ENCODE results near the gene LIME1. TPM values are rescaled to one million over a fixed set of nuclear protein-coding genes. Genes with fewer than 3 reads are reported as not detected.

The LIME1 gene
- total RNA-seq, 2 experiments from 2014 or later, result 49.2 to 138 TPM

Other genes starting within 250 kb of the LIME1 start
- under 1 TPM in 1 of 2 experiments, not detected in 1; 0.84 TPM for gene EEF1A2, start 237.6 kb upstream of the LIME1 start, total RNA-seq
- gene PPDPF, start 215.9 kb upstream of the LIME1 start, total RNA-seq, result 100 to 1,000 TPM; 138 to 237 TPM
- gene PTK6, start 199.3 kb upstream of the LIME1 start, total RNA-seq, result under 1 TPM; 0.21 to 0.53 TPM
- gene SRMS, start 188.9 kb upstream of the LIME1 start, total RNA-seq, result not detected
- under 1 TPM; 0.14 to 0.35 TPM for gene FNDC11, start 182.5 kb upstream of the LIME1 start, total RNA-seq
- gene HELZ2, start 162.4 kb upstream of the LIME1 start, total RNA-seq, result 100 to 1,000 TPM; 139 to 285 TPM
- 10 to 100 TPM; 16.3 to 19.3 TPM for gene GMEB2, start 109.6 kb upstream of the LIME1 start, total RNA-seq
- 10 to 100 TPM in 1 of 2 experiments, 1 to 10 TPM in 1; 8.0 to 15.9 TPM for gene STMN3, start 83.2 kb upstream of the LIME1 start, total RNA-seq
- 10 to 100 TPM; 50.0 to 53.6 TPM for gene RTEL1, start 78.4 kb upstream of the LIME1 start, total RNA-seq
- not detected for gene TNFRSF6B, start 40.0 kb upstream of the LIME1 start, total RNA-seq
- 10 to 100 TPM; 62.6 to 62.7 TPM for gene ARFRP1, start 28.7 kb upstream of the LIME1 start, total RNA-seq
- gene ZGPAT, start 28.6 kb upstream of the LIME1 start, total RNA-seq, result 10 to 100 TPM; 38.8 to 54.6 TPM
- 100 to 1,000 TPM in 1 of 2 experiments, 10 to 100 TPM in 1; 69.9 to 111 TPM for gene SLC2A4RG, start 3.1 kb downstream of the LIME1 start, total RNA-seq
- under 1 TPM; 0.15 to 0.84 TPM for gene ZBTB46, start 94.6 kb downstream of the LIME1 start, total RNA-seq
- not detected for gene ABHD16B, start 124.8 kb downstream of the LIME1 start, total RNA-seq
- 10 to 100 TPM; 33.5 to 46.2 TPM for gene TPD52L2, start 128.6 kb downstream of the LIME1 start, total RNA-seq
- 10 to 100 TPM; 44.4 to 51.9 TPM for gene DNAJC5, start 158.5 kb downstream of the LIME1 start, total RNA-seq
- gene UCKL1, start 219.8 kb downstream of the LIME1 start, total RNA-seq, result 10 to 100 TPM; 41.1 to 41.9 TPM
- 10 to 100 TPM; 13.5 to 18.2 TPM for gene ZNF512B, start 233.3 kb downstream of the LIME1 start, total RNA-seq
- gene SAMD10, start 243.0 kb downstream of the LIME1 start, total RNA-seq, result 10 to 100 TPM; 26.0 to 33.4 TPM
- gene PRPF6, start 244.5 kb downstream of the LIME1 start, total RNA-seq, result 10 to 100 TPM; 77.5 to 80.6 TPM

All from activated CD8-positive, alpha-beta memory T cell treated with anti-CD3 and anti-CD28 coated beads, Interleukin-2, amount 10 ng/mL, durations not matched to agents 7 days and 5 days (primary cell).